Endothelial cell of umbilical vein (primary cell): ENCODE results near the gene TMEM181. TPM values are rescaled to one million over a fixed set of nuclear protein-coding genes. Genes with fewer than 3 reads are reported as not detected.

Experiments
- BruUV-seq: library from RNA; stranded (reverse); fragments of 400-500 nt; replicated peaks from 2 replicates; lab custom pipeline; 2021; lab: Mats Ljungman, UMichigan
- CTCF ChIA-PET: fragments of 300-600, 350-600 bp; sonication (Branson Sonifier 250); formaldehyde crosslinking; loops from one replicate; lab custom pipeline; 2021; ENCODE audit warnings: antibody characterized with exemption, inconsistent platforms; lab: Charles Lee
- POLR2A ChIA-PET: fragments of 300-600, 350-600 bp; sonication (Branson Sonifier 250); formaldehyde crosslinking; loops from one replicate; lab custom pipeline; 2021; ENCODE audit warnings: antibody characterized with exemption, inconsistent platforms; lab: Charles Lee
- DNase-seq: peaks from one replicate; pipeline ENCODE4 v3.0.0-alpha.2; 2011; ENCODE audit warnings: low read depth, low spot score
- FAIRE-seq: peaks from 2 replicates; lab custom pipeline; 2011; peaks lifted over from hg19 to GRCh38; lab: Jason Lieb, UNC
- H2AFZ ChIP-seq: 2 replicates; pipeline ENCODE4 v1.6.0; 2012; ENCODE audit warnings: low read depth, low read length, control low read depth, inconsistent platforms
- H3K27ac ChIP-seq: 2 replicates; pipeline ENCODE4 v1.5.1; 2011; ENCODE audit warnings: low read depth, mild to moderate bottlenecking, control low read depth, low read length, moderate library complexity; ENCODE audit not compliant: insufficient read depth
- H3K27me3 ChIP-seq, 2 experiments: 2 replicates each; pipeline versions ENCODE4 v1.6.0 to v1.6.1; 2011; ENCODE audit warnings: low read length in 2 of 2, mixed read lengths in 1 of 2; ENCODE audit not compliant: control insufficient read depth in 2 of 2, insufficient read depth in 2 of 2
- H3K36me3 ChIP-seq, 2 experiments: 2 replicates in 1 of 2; 3 replicates in 1 of 2; pipeline ENCODE4 v1.5.1; 2011; ENCODE audit warnings: low read length in 2 of 2, mild to moderate bottlenecking in 1 of 2, moderate library complexity in 1 of 2; ENCODE audit not compliant: control insufficient read depth in 2 of 2, insufficient read depth in 2 of 2; ENCODE audit errors: extremely low read depth in 1 of 2
- H3K4me1 ChIP-seq: 3 replicates; pipeline ENCODE4 v1.5.1; 2011; ENCODE audit warnings: mild to moderate bottlenecking, low read length; ENCODE audit not compliant: control insufficient read depth, insufficient read depth; ENCODE audit errors: extremely low read depth
- H3K4me2 ChIP-seq: 2 replicates; pipeline ENCODE4 v1.6.1; 2011; ENCODE audit warnings: low read length, control low read depth, mixed read lengths; ENCODE audit not compliant: insufficient read depth
- H3K4me3 ChIP-seq, 3 experiments: fragments of 200-600 bp in 1 of 3; sonication (generic), shearing (Covaris generic) in 1 of 3; replicated peaks in 1 of 3; 2 replicates each; pipeline ENCODE4 v1.5.1; 2011 to 2016; ENCODE audit warnings: control low read depth in 3 of 3, low read length in 3 of 3, mild to moderate bottlenecking in 2 of 3, inconsistent platforms in 1 of 3, low read depth in 1 of 3, moderate library complexity in 1 of 3; ENCODE audit not compliant: insufficient read depth in 1 of 3
- H3K79me2 ChIP-seq: 2 replicates; pipeline ENCODE4 v1.6.0; 2012; ENCODE audit warnings: low read length, inconsistent platforms; ENCODE audit not compliant: control insufficient read depth, insufficient read depth
- H3K9ac ChIP-seq: replicated peaks from 2 replicates; pipeline ENCODE3; 2011; ENCODE audit warnings: low read length, control low read depth; ENCODE audit not compliant: insufficient read depth; ENCODE audit errors: extremely low read depth
- H3K9me1 ChIP-seq: replicated peaks from 3 replicates; pipeline ENCODE4 v1.6.0; 2011; ENCODE audit warnings: mild to moderate bottlenecking, low read length; ENCODE audit not compliant: control insufficient read depth, insufficient read depth; ENCODE audit errors: extremely low read depth
- H3K9me3 ChIP-seq: replicated peaks from 2 replicates; pipeline ENCODE4 v1.5.1; 2012; ENCODE audit warnings: low read length, inconsistent platforms; ENCODE audit not compliant: control insufficient read depth, insufficient read depth
- H4K20me1 ChIP-seq: replicated peaks from 2 replicates; pipeline ENCODE3; 2011; ENCODE audit warnings: mild to moderate bottlenecking, low read length; ENCODE audit not compliant: control insufficient read depth, insufficient read depth; ENCODE audit errors: extremely low read depth
- EZH2 ChIP-seq: IDR thresholded peaks from 2 replicates; pipeline ENCODE4 v1.6.1; 2012; ENCODE audit warnings: borderline replicate concordance, low read depth, mild to moderate bottlenecking, moderate library complexity, low read length, inconsistent platforms; ENCODE audit not compliant: severe bottlenecking
- FOS ChIP-seq: IDR thresholded peaks from 2 replicates; pipeline ENCODE4 v1.6.1; 2011; ENCODE audit warnings: mild to moderate bottlenecking, low read length, moderate library complexity, borderline replicate concordance; ENCODE audit not compliant: insufficient read depth
- JUN ChIP-seq: IDR thresholded peaks from 2 replicates; pipeline ENCODE4 v1.6.1; 2011; ENCODE audit warnings: borderline replicate concordance, low read depth; ENCODE audit not compliant: insufficient read length, insufficient read depth
- MYC ChIP-seq: IDR thresholded peaks from one replicate; pipeline ENCODE4 v1.6.1; 2011; ENCODE audit warnings: mild to moderate bottlenecking, low read depth, low read length
- POLR2A ChIP-seq: IDR thresholded peaks from 2 replicates; pipeline ENCODE4 v1.6.1; 2012; ENCODE audit warnings: low read depth, mild to moderate bottlenecking, control low read depth, low read length
- dilution Hi-C: fragments of 300-500 bp; cut with MboI; formaldehyde crosslinking; loops from one replicate; pipeline ENCODE4 v1.15.0; 2019; ENCODE audit warnings: low sequenced_read_pairs; ENCODE audit not compliant: extremely low pct_ligation_motif_present
- intact Hi-C: fragments of 100-400 bp; cut with micrococcal nuclease; formaldehyde crosslinking; loops from one replicate; pipeline ENCODE4 v1.10.0; 2022
- polyA plus RNA-seq, 4 experiments: library from polyadenylated mRNA; depleted of rRNA in 3 of 4; stranded (reverse) in 3 of 4; unstranded in 1 of 4; fragments of >200 nt; gene quantifications; 2 replicates each; pipeline versions ENCODE4 v1.2.1 to v1.2.3, GENCODE V29; 2011 to 2012; ENCODE audit warnings: missing spikeins in 1 of 4
- total RNA-seq: library from RNA; stranded (reverse); gene quantifications from 2 replicates; pipeline ENCODE4 v1.2.3, GENCODE V29; 2021
- TF ChIP-seq, protein P1 (sequence below), 2 donors: IDR thresholded peaks; 1 replicate in 1 of 2; 2 replicates in 1 of 2; pipeline ENCODE4 v1.5.1; 2011; ENCODE audit warnings: low read length in 2 of 2, mild to moderate bottlenecking in 2 of 2, moderate library complexity in 2 of 2, control low read depth in 1 of 2, inconsistent platforms in 1 of 2, low read depth in 1 of 2; ENCODE audit not compliant: insufficient read depth in 1 of 2; ENCODE audit errors: extremely low read depth in 1 of 2
- TF ChIP-seq, protein P2 (sequence below): IDR thresholded peaks from 2 replicates; pipeline ENCODE4 v1.6.1; 2011; ENCODE audit not compliant: insufficient read depth, insufficient read length

TMEM181 gene
- total and polyA plus RNA-seq, 2 donors (not counting 3 experiments of a cell fraction or from before 2014, with no cell fraction given) = 21.7 to 33.5 TPM

DNA sequence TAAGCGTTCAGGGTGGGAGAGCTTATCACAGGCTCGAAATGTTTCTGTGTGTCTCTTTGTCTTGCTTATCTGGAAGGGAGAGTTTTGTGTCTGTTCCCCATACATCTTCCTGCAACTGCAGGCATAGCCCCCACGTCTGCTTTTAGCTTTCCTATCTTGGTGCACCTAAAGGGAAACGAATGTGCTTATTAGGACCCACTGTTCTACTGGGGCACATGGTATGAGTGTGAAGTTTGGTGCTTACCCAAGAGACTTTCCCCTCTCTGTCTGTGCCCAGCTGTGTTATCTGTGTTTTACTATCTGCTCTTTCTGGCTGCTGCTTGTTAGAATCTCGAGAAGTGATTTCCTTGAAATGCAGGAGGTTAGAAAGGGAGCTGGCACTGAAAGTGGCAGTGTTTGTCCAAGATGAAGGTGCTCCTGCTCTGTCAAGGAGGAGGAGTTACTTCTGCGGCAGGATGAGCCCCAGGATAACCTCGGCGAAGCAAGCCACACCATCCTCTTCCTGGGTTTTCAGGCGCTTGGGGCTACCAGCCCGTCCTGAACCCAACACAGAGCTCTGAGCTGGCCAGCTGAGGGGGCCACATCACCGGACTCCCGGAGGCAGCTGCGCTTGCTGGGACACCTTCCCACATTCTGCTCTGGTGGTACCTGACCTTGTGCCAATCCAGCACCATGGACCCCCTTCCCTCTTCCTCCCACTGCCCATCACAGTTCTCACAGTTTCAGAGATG lies 61.2 kb downstream of the TMEM181 start:
- Histone ChIP-seq H3K9ac (no peak overlapping the region), H3K79me2 (no peaks in the 10 kb centered on the region), H3K36me3 (peaks cover 2 to 18% of the 10 kb centered on the region in 2 experiments), H3K27me3 (no peaks in the 10 kb centered on the region), H2AFZ (no peak overlapping the region), H3K4me2 (no peak overlapping the region), H3K9me3 (no peaks in the 10 kb centered on the region), H3K27ac (no peak overlapping the region), H3K9me1 (no peaks in the 10 kb centered on the region), H4K20me1 (no peaks in the 10 kb centered on the region), H3K4me1 (no peaks in the 10 kb centered on the region), H3K4me3 (no peak overlapping the region)
- intact Hi-C loops = no loop called here
- FAIRE-seq (no peak), DNase-seq (no peak)
- ChIA-PET CTCF (interaction anchor here (1.0 to 1.3 kb wide), 4 partner anchors 10 to 407 kb away, joined by 4 to 5 read pairs (median 4); no protein-coding TSS in a partner anchor), POLR2A (no interaction called here)
- TF ChIP-seq POLR2A (no peak), FOS (no peak), JUN (no peak), EZH2 (no peak), MYC (no peak)
- TF ChIP-seq, protein P1, sequence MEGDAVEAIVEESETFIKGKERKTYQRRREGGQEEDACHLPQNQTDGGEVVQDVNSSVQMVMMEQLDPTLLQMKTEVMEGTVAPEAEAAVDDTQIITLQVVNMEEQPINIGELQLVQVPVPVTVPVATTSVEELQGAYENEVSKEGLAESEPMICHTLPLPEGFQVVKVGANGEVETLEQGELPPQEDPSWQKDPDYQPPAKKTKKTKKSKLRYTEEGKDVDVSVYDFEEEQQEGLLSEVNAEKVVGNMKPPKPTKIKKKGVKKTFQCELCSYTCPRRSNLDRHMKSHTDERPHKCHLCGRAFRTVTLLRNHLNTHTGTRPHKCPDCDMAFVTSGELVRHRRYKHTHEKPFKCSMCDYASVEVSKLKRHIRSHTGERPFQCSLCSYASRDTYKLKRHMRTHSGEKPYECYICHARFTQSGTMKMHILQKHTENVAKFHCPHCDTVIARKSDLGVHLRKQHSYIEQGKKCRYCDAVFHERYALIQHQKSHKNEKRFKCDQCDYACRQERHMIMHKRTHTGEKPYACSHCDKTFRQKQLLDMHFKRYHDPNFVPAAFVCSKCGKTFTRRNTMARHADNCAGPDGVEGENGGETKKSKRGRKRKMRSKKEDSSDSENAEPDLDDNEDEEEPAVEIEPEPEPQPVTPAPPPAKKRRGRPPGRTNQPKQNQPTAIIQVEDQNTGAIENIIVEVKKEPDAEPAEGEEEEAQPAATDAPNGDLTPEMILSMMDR (IDR thresholded peaks at IDR 0.05; ENCODE audit: extremely low read depth in 1 of 2, insufficient read depth in 1 of 2, low read depth in 1 of 2, low read length in 2 of 2) = no peak
- TF ChIP-seq, protein P2, sequence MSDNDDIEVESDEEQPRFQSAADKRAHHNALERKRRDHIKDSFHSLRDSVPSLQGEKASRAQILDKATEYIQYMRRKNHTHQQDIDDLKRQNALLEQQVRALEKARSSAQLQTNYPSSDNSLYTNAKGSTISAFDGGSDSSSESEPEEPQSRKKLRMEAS = no peak
- no TSS peak for BruUV-seq
- dilution Hi-C loops = no loop called here
